Nucleus accumbens (tissue), 56 donors: Measurements from ENCODE around the gene OR7G2.

ENCODE experiments used
- DNase-seq, 56 donors: peaks; one replicate each; lab custom pipeline; 2025; lab: John Stamatoyannopoulos, UW

OR7G2 gene

GRCh38 chr19:9107375-9107774, at the start of gene OR7G2:
Gene OR7G2 (minus strand): TSS chr19:9107475. CDS start chr19:9103243, 4,232 bp downstream.
- DNase-seq: no peak

- no peak for DNase-seq
Observed at GRCh38 chr19:9156304-9156703, 49.0 kb upstream of the OR7G2 start.

GRCh38 chr19:9155591-9155990, 48.3 kb upstream of the OR7G2 start:
- DNase-seq: no peak

GRCh38 chr19:9151367-9151766, 44.1 kb upstream of the OR7G2 start:
- DNase-seq: no peak

- DNase-seq: no peak
Observed at GRCh38 chr19:9150650-9151049, 43.4 kb upstream of the OR7G2 start.

GRCh38 chr19:9149997-9150396, 42.7 kb upstream of the OR7G2 start:
- DNase-seq: no peak

- DNase-seq: no peak
Observed at GRCh38 chr19:9148697-9149096, 41.4 kb upstream of the OR7G2 start.

- no peak for DNase-seq
Observed at GRCh38 chr19:9146882-9147281, 39.6 kb upstream of the OR7G2 start.

- DNase-seq: no peak
Observed at GRCh38 chr19:9144920-9145319, 37.6 kb upstream of the OR7G2 start.

GRCh38 chr19:9140159-9140874, 33.0 kb upstream of the OR7G2 start, which contains the start of gene ZNF317:
Gene ZNF317 (plus strand): TSS chr19:9140397. CDS start chr19:9156017, 15,620 bp downstream.
- peak; percentile 39 to 94 (median 84) for DNase-seq

- no peak for DNase-seq
Observed at GRCh38 chr19:9139609-9140158, 32.4 kb upstream of the OR7G2 start.

GRCh38 chr19:9132422-9132821, 25.1 kb upstream of the OR7G2 start:
- DNase-seq: no peak

GRCh38 chr19:9130965-9131364, 23.7 kb upstream of the OR7G2 start:
- DNase-seq: no peak

- DNase-seq: no peak
Observed at GRCh38 chr19:9128171-9128570, 20.9 kb upstream of the OR7G2 start.

GRCh38 chr19:9126900-9127405, 19.7 kb upstream of the OR7G2 start, which contains the start of gene OR7G3:
Gene OR7G3 (minus strand): TSS chr19:9126950. CDS start chr19:9126950, 0 bp downstream.
- no peak for DNase-seq

GRCh38 chr19:9116547-9116946, 9.3 kb upstream of the OR7G2 start:
- no peak for DNase-seq

- DNase-seq: no peak
Observed at GRCh38 chr19:9115307-9115813, 8.1 kb upstream of the OR7G2 start, which contains the start of gene OR7G1. Gene OR7G1 (minus strand): TSS chr19:9115763. CDS start chr19:9115763, 0 bp downstream.

GRCh38 chr19:9109959-9110358, 2.7 kb upstream of the OR7G2 start:
- DNase-seq: no peak

GRCh38 chr19:9086761-9087160, 20.5 kb downstream of the OR7G2 start, which contains the start of gene OR1M1:
Gene OR1M1 (plus strand): TSS chr19:9087061. CDS start chr19:9093245, 6,184 bp downstream.
- no peak for DNase-seq

GRCh38 chr19:9078651-9079050, 28.6 kb downstream of the OR7G2 start:
- no peak for DNase-seq

- DNase-seq: no peak
Observed at GRCh38 chr19:9076901-9077300, 30.4 kb downstream of the OR7G2 start.
